ENCODE data around the gene IVL. TPM values are rescaled to one million over a fixed set of nuclear protein-coding genes. Genes with fewer than 3 reads are reported as not detected.

Gene IVL
- total RNA-seq, 4 donors from 2014 or later, result not detected

DNA sequence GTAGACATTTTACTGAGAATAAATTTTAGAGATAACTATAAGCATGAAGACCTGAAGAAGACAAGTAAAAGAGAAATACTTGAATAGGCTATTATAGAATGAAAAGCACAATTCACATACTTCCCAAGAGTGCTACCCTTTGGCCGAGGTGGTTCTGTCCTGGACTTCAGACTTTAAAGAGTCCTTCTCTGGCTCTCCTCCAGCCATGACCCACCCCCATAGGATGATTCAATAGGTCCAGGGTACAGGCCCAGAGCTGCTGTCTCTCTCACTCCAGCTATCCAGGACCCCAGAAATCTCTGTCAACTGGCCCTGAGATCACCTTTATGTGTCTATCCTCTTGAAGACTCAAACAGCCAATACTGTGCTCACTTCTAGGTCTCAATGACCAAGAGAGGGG is 31.5 kb upstream of the IVL start:
- WGBS, 2 donors, result 67 to 72% methylated on average over 1 of the region's 1 CpG
- TF ChIP-seq, protein P1, sequence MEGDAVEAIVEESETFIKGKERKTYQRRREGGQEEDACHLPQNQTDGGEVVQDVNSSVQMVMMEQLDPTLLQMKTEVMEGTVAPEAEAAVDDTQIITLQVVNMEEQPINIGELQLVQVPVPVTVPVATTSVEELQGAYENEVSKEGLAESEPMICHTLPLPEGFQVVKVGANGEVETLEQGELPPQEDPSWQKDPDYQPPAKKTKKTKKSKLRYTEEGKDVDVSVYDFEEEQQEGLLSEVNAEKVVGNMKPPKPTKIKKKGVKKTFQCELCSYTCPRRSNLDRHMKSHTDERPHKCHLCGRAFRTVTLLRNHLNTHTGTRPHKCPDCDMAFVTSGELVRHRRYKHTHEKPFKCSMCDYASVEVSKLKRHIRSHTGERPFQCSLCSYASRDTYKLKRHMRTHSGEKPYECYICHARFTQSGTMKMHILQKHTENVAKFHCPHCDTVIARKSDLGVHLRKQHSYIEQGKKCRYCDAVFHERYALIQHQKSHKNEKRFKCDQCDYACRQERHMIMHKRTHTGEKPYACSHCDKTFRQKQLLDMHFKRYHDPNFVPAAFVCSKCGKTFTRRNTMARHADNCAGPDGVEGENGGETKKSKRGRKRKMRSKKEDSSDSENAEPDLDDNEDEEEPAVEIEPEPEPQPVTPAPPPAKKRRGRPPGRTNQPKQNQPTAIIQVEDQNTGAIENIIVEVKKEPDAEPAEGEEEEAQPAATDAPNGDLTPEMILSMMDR (IDR thresholded peaks at IDR 0.05), result no peak
- TF ChIP-seq POLR2A (IDR thresholded peaks at IDR 0.05), result no peak
- TF ChIP-seq EP300 (IDR thresholded peaks at IDR 0.05), result no peak

DNA sequence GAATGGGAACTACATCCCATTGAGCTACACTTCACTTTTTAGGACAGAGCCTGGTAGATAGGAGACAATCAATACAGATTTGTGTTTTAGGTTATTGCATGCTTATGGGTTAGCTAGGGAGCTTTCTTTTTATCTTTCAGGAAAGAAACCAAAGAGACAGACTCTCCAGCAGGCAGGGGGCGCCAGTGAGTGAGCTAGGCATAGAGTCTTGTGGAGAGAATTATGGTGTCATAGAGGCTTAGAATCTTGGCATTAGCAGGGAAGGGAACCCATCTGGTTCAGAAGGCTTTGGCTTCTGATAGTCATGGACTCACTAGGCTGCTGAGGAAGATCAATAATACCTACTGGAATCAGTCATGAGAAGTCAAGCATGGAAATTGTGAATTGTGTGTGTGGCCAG is 30.3 kb upstream of the IVL start, which contains the start of gene SMCP:
TSS of gene SMCP (plus strand) at position 281 of the 400 bp plus-strand sequence. CDS start 6,101 bp downstream, outside the sequence.
- TF ChIP-seq POLR2A (IDR thresholded peaks at IDR 0.05) (no peak), EP300 (IDR thresholded peaks at IDR 0.05) (no peak)
- TF ChIP-seq, protein P1 (IDR thresholded peaks at IDR 0.05), result no peak
- no peak within 1 kb of the TSS for H3K27ac ChIP-seq
- WGBS, 2 donors, result 0 to 18% methylated on average over 1 of the region's 1 CpG
- no peaks in the 10 kb centered on the region for H3K9me3 ChIP-seq
- no peak within 1 kb of the TSS for H3K4me3 ChIP-seq
- DNase-seq (ENCODE audit: low spot score in 2 of 2), result no peak
- no peaks in the 10 kb centered on the region for H3K27me3 ChIP-seq
- no peaks in the 10 kb centered on the region for H3K36me3 ChIP-seq
- no peaks in the 10 kb centered on the region for H3K4me1 ChIP-seq

More for the DNA sequence above, 31.5 kb upstream of the IVL start:
- H3K9me3 ChIP-seq, result no peaks in the 10 kb centered on the region
- H3K36me3 ChIP-seq, result no peaks in the 10 kb centered on the region
- no peak overlapping the region for H3K4me3 ChIP-seq
- DNase-seq (ENCODE audit: low spot score in 2 of 2), result no peak
- no peak overlapping the region for H3K27ac ChIP-seq
- H3K27me3 ChIP-seq, result no peaks in the 10 kb centered on the region
- no peaks in the 10 kb centered on the region for H3K4me1 ChIP-seq

DNA sequence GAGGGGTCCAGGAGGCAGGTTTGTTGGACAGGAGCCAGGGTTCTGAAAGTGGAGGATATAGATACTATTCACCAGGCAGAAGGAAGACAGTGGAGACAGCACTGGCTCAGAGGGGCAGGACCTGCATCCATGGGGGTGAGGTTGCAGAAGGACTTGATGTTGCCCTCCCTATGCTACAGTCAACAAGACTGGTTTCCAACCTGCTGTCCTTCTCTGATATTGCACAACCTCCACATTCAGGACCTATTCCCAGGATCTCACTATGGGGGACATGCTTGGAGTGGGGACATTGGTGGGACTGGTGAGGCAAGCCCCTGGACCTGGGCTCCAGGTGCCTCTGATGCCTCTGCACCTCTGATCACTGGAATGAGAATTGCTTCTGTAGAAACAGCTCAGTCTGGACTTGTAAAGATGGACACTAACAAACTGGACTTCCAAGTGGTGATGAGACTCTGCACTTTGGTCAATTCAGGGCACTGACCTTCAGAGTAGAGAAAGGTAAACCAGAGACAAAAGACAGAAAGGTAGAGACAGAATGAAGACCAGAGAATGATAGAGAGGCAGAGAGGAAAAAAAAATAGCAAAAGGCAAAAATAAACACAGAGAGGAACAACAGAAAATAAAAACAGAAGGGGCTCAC is 28.7 kb upstream of the IVL start:
- DNase-seq (ENCODE audit: low spot score in 2 of 2), result no peak
- Histone ChIP-seq H3K4me1 (no peaks in the 10 kb centered on the region), H3K36me3 (no peaks in the 10 kb centered on the region), H3K4me3 (no peak overlapping the region), H3K27ac (no peak overlapping the region), H3K9me3 (no peaks in the 10 kb centered on the region), H3K27me3 (no peaks in the 10 kb centered on the region)
- TF ChIP-seq, protein P1 (IDR thresholded peaks at IDR 0.05), result no peak
- TF ChIP-seq POLR2A (IDR thresholded peaks at IDR 0.05) (no peak), EP300 (IDR thresholded peaks at IDR 0.05) (no peak)

- H3K4me1 ChIP-seq, result no peaks in the 10 kb centered on the region
- H3K27ac ChIP-seq, result no peak overlapping the region
- 86 to 87% methylated on average over 4 of the region's 4 CpGs for WGBS, 2 donors
- H3K4me3 ChIP-seq, result no peak overlapping the region
- no peaks in the 10 kb centered on the region for H3K36me3 ChIP-seq
- no peaks in the 10 kb centered on the region for H3K9me3 ChIP-seq
- TF ChIP-seq EP300 (IDR thresholded peaks at IDR 0.05), result no peak
- no peak for TF ChIP-seq POLR2A (IDR thresholded peaks at IDR 0.05)
- TF ChIP-seq, protein P1 (IDR thresholded peaks at IDR 0.05), result no peak
- DNase-seq (ENCODE audit: low spot score in 2 of 2), result no peak
- no peaks in the 10 kb centered on the region for H3K27me3 ChIP-seq
Measured at GRCh38 chr1:152880316-152880715, 28.0 kb upstream of the IVL start.

DNA sequence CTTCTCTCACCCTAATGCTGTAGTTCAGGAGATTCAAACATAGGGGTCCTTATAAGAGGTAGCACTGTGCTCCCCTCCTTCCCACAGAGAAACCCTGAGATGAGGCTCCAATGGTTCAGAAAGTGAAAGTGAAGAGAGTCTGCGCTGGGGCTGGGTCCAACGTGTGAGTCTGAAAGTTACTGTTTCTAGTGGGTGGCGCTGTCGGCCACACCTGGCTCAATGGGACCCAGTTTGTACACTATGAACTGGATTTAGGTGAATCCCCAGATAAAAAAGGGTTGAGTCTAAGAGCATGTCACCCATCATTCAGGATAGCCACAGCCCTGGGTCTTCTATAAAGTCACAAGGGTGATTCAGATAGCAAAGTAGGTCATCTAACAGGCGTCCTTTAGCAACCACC is 27.4 kb upstream of the IVL start:
- DNase-seq (ENCODE audit: low spot score in 2 of 2), result no peak
- H3K4me1 ChIP-seq, result no peaks in the 10 kb centered on the region
- H3K4me3 ChIP-seq, result no peak overlapping the region
- TF ChIP-seq EP300 (IDR thresholded peaks at IDR 0.05), result no peak
- TF ChIP-seq, protein P1 (IDR thresholded peaks at IDR 0.05), result no peak
- TF ChIP-seq POLR2A (IDR thresholded peaks at IDR 0.05), result no peak
- H3K9me3 ChIP-seq, result no peaks in the 10 kb centered on the region
- no peak overlapping the region for H3K27ac ChIP-seq
- 81 to 82% methylated on average over 5 of the region's 5 CpGs for WGBS, 2 donors
- no peaks in the 10 kb centered on the region for H3K36me3 ChIP-seq
- H3K27me3 ChIP-seq, result no peaks in the 10 kb centered on the region

All from tibial nerve (tissue), 4 donors.